ENCODE results near the gene TRAF3.
A peak's percentile ranks its signal among the peaks of the same experiment; 100 is the strongest.
"Not testable (repeated sequence)": the region's sequence is repeated elsewhere in the genome, so short reads cannot be mapped to it uniquely, and the experiment has no call there.

The TRAF3 gene

GRCh38 chr14:102924632-102925588 lies 147.7 kb downstream of the TRAF3 start:
- DNase-seq (ENCODE audit: low read depth) = no peak

DNA sequence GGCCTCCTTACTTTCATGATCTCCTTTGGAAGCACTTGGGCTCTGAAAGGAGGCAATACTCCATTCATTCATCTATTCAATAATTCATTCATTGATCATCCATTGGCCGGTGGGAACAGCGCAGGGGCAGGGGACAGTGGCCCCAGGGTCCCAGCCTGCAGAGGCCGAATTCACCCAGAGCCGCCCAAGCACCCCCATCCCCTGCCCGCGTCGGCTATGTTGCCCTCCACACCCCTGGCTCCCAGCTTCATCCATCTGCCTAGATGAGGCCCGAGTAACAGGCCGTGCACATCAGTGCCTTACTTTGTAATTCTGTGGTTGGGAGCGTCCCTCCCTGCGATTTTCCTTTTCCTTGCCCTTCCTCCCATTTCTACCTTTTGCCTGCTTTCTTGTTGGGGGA lies 148.4 kb downstream of the TRAF3 start:
- no peak for DNase-seq (ENCODE audit: low read depth)

GRCh38 chr14:102926104-102926503 lies 148.9 kb downstream of the TRAF3 start:
- no peak for DNase-seq (ENCODE audit: low read depth)

- not testable (repeated sequence) for DNase-seq (ENCODE audit: low read depth)
Measured at GRCh38 chr14:102926840-102927239, 149.6 kb downstream of the TRAF3 start.

DNA sequence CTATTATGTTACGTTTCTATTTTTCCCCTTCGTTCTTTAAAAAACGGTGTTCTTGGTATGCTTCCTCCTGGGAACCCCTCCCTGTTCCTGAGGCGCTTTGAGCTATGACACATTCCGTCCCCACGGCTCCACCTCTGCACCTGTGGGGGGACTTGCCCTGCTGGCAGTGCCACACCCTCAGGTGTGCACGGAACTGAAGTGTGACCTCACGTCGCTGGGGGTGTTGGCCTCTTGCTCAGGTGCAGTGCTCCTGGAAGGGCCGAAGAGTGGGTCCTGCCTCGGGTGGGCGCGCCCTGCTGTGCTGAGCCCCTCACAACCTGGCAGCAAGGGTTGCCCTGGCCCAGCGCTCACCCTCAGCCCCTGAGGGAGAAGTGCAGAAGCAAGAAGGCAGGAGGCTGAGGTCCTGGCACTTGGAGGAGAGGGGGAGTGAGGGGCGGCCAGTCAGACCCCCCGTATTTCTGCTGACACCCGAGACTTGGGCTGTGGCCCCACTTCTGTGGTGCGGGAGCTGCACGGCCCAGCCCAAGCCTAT lies 150.2 kb downstream of the TRAF3 start:
- no peak for DNase-seq (ENCODE audit: low read depth)

DNA sequence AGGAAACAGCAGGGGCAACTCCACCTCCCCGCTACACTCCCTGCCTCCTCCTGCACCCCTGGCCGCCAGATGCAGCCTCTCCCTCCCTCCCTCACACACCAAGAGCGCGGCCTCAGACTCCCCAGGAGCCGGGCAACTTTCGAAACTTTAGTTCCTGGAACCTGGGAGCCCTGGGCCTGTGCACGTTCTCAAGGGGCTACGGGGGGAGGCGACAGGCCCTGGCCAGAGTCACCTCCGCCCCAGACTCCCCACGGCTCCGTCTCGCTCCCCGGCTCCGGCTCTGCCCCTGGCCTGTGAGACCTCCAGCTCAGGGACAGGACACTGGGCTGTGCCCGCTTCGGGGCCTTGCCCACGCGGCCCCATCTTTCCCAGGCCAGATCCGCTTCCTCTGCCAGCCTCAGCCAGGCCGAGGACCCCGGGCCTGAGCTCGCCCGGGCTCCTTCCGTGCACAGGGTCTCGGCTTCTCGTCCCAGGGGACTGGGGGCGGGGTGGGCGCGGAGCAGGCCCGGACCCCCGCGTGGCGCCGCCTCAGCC lies 150.7 kb downstream of the TRAF3 start:
- DNase-seq (ENCODE audit: low read depth) = no peak

DNA sequence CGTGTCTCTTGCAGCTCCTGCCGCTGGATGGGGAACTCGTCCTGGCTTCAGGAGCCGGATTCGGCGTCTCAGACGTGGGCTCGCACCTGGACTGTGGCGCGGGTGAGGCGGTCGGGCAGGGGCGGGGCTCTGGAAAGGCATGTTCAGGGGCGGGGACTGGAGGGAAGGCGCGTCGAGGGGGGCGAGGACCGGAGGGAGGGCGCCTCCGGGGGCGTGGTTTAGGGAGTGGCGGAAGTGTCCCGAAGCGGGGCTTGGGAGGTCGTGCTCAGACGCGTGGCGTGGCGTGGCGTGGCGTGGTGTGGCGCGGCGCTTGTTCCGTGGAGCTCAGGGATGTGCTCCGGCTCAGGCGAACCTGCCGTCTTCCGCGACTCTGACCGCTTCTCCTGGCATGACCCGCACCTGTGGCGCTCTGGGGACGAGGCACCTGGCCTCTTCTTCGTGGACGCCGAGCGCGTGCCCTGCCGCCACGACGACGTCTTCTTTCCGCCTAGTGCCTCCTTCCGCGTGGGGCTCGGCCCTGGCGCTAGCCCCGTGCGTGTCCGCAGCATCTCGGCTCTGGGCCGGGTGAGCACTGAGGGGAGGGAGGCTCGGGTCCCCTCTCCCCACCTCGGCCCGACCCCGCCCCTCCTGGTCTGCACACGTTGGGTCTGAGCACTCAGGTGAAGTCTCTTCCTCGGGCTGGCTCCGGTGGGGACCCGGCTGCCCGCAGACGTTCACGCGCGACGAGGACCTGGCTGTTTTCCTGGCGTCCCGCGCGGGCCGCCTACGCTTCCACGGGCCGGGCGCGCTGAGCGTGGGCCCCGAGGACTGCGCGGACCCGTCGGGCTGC lies 151.4 kb downstream of the TRAF3 start:
- peak; percentile 64 for DNase-seq (ENCODE audit: low read depth)

- DNase-seq (ENCODE audit: low read depth) = no peak
Measured at GRCh38 chr14:102929241-102930137, 152.2 kb downstream of the TRAF3 start.

GRCh38 chr14:102930138-102930752 lies 153.0 kb downstream of the TRAF3 start:
- no peak for DNase-seq (ENCODE audit: low read depth)

DNA sequence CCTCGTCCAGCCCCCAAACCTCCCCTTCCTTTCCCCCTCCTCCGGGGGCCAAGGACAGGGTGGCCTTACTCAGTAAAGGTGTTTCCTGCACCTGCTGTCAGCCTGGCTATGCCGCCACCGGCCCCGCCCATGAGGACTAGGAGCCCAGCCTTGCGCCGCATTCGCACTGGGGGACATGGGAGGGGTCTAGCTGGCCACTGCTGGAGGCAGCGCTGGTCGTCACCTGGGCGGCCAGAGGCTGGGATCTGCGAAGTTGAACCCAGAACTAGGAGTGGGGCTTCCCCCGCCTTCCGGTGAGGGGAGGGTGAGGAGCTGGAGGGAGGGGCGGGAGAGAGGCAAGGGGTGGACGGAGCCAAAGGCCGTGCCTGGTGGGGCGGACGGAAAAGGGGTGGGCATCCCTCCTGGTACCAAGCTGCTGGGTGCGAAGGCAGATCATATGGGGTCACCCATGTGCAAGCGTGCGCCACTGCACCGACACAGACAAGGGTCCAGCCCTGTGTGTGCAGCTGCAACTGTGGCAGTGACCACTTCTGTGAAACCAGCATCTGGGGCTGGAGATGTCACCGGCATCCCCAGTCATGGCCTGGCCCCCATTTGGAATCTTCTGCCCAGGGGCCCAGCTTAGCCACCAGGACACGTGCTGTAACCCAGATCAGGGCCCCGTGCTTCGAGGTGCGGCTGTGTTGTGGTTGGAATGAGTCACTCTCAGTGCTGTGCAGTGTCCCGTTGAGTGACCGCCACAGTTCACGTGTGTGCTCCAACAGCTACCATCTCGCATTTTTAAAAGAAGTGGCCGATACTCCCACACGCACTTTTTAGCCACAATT lies 153.7 kb downstream of the TRAF3 start:
- no peak for DNase-seq (ENCODE audit: low read depth)

GRCh38 chr14:102931580-102932285 lies 154.5 kb downstream of the TRAF3 start:
- DNase-seq (ENCODE audit: low read depth) = no peak

DNA sequence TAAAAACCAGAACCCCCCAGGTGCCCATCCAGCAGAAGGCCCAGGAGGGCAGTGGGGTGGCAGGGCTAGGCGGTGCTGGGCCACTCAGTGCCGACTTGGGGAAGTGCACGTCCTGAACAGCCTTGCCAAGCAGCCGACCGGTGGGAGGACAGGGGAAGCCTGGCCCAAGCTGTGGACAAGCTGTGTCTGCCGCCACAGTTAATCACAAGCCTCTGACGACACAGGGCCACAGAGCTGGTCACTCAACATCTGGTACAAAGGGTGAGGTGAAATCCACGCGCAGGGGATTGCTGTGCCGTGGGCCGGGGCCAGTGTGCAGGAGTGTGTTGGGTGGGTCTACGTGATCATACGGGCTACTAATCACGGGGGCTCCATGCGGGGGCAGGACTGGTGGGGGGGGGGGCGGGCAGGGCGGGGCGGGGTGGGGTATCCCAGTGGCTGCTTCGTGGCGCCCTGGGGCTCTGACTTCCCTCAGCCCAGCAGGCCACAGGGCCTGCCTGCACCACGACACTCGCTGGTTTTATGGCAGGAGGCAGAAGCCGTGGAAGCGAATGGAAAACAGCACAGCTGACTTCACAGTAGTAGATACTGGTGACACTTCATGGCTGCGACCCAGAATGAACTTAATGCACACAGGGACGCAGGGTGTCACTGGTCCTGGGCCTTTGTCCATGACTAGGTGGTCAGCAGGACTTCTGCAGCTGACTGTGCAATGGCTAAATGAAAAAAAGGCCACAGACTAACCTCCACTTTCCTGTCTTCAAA lies 155.4 kb downstream of the TRAF3 start:
- no peak for DNase-seq (ENCODE audit: low read depth)

DNA sequence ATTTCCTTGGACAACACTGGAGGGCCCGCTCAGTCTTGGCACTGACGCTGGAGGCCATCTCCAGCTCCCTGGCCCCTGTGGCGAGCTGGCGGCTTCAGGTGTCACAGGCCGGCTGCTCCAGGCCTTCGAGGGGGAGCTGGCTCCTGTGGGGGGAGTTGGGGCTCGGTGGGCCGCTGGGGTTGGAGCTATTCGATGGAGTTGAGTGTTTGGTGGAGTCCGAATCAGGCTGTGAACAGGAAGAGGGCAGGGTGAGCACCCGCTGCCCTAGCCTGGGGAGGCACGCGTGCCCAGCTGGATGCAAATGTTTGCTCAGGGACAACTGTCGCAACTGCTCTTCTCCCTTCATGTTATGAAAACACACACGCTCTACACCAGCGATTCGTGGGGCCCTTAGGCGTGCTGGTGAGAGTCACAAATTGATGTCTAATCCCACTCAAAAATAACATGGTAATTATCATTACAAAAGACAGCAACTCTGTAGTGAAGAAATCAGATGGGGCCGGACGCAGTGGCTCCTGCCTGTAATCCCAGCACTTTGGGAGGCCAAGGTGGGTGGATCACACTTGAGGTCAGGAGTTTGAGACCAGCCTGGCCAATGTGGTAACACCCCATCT lies 156.5 kb downstream of the TRAF3 start:
- no peak for DNase-seq (ENCODE audit: low read depth)

DNA sequence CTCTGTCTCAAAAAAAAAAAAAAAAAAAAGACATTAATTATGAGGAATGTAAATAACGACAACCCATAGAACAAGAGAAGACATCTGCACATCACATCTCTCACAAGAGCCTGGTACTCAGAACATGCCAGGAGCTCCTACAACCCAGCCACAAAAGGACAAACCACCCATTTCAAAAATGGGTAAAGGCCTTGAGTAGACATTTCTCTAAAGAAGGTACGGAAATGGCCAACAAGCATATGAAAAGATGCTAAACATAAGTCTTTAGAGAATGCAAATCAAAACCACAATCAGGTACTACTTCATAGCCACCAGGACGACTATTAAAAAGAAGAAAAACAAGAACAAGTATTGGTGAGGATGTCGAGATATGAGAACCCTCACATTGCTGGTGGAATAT lies 158.5 kb downstream of the TRAF3 start:
- no peak for DNase-seq (ENCODE audit: low read depth)

DNA sequence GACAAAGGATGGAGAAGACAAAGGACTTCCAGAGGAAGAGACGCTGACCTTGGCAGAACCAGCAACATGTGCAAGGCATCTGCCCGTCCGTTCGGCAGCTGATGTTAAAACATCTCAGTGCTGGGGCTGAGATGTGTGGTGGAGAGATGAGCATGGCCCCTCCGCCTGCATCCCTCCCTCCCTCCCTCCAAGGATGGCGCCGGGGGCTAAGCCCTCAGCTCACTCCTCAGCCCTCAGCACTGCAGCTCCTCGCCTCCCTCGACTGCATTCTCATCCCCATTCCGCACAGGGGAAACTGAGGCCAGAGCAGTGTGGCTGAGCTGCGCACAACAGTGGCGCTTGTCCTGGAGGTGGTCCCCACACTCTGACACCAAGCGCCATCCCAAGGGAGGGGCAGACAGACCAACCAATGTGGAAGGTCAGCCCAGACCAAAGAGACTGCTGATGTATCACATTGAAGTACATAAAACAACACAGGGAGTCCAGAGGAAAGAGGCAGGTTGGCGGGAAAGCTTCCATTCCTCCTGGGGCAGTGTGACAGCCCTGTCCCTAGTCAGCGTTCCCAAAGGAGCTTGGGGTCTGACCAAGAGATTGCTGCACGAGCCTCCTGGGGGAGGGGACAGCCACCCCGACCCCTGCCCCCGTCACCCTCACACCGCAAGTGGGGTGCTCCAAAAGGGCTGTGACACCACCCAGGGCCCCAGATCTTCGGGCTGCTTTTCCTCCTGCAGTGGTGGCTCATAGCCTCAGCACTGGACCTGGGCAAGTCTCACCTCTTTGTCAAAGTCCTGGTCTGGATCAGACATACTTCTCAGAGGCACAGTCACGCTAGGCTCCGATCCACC lies 160.3 kb downstream of the TRAF3 start:
- DNase-seq (ENCODE audit: low read depth) = no peak

DNA sequence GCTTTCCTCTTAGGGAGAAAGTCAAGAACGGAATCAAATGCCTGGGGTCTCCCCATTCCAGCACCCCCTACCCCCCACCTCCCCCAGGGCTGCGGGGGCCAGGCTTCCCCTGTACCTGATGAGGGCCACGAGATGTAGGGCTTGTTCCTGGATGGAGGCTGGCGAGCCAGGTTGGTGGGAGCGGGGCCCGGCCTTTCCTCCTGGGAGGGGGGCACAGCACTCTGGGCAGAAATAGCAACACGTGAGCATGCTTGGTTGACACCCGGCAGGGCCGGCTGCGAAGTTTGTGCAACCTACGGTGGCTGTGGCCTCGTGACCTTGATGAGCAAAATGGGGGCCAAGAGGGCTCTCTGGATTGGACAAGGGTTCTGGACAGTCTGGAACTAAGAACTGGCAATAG lies 160.9 kb downstream of the TRAF3 start:
- DNase-seq (ENCODE audit: low read depth) = no peak

DNA sequence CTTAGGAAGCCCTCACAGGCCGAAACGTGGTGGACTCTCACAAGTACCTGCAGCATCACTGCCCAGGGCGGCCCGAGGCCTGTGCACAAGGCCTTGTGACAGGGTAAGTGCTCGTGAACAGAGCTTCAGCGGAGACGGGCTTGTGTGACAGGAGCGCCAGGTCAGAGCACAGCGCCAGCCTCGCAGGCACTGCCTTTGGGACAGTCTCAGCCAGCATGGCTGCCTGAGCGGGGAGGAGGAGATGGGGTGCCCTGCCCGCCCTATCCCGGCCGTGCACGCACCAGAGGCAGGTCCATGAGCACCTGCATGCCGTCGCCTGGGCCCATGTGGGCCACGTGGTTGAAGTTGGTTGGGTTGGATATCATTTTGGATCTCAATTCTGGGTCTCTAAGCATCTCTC lies 162.1 kb downstream of the TRAF3 start:
- DNase-seq (ENCODE audit: low read depth) = no peak

All from activated gamma-delta T cell treated with anti-CD3 and anti-CD28 coated beads, Interleukin-2, amount 50 U/mL, for 16 hours (primary cell).